ENCODE results near the gene CHIT1. TPM values are rescaled to one million over a fixed set of nuclear protein-coding genes. Genes with fewer than 3 reads are reported as not detected.

CHIT1 gene
- total and polyA plus RNA-seq, 4 donors = 0.89 to 4.9 (median 2.0) TPM

GRCh38 chr1:203186091-203186445, 43.4 kb downstream of the CHIT1 start:
- DNase-seq (no peak), ATAC-seq (ENCODE audit: insufficient read depth, low FRiP score) (no peak)
- Histone ChIP-seq H3K27ac (ENCODE audit: low read depth in 1 of 2, low read length in 1 of 2) (no peak overlapping the region), H3K4me3 (no peak overlapping the region), H3K4me1 (ENCODE audit: control insufficient read depth in 5 of 5, insufficient read depth in 5 of 5, low read length in 5 of 5) (peaks cover 0 to 7% (median 0%) of the 10 kb centered on the region in 5 donors), H3K9me3 (ENCODE audit: control insufficient read depth in 4 of 4, insufficient read depth in 3 of 4, low read length in 3 of 4) (no peaks in the 10 kb centered on the region), H3K9ac (ENCODE audit: insufficient read depth in 1 of 2, low read length in 2 of 2) (no peak overlapping the region), H3K36me3 (ENCODE audit: control insufficient read depth in 4 of 4, insufficient read depth in 4 of 4, low read length in 4 of 4) (no peaks in the 10 kb centered on the region), H3K27me3 (ENCODE audit: control insufficient read depth in 3 of 3, insufficient read depth in 3 of 3, low read length in 2 of 3) (no peaks in the 10 kb centered on the region)
- TF ChIP-seq CTCF (IDR thresholded peaks at IDR 0.05; ENCODE audit: control extremely low read depth, extremely low read depth) = no peak
- 71 to 81% methylated on average over 5 of the region's 5 CpGs for WGBS, 2 donors

GRCh38 chr1:203185585-203185984, 43.9 kb downstream of the CHIT1 start:
- peaks cover 0 to 7% (median 0%) of the 10 kb centered on the region in 5 donors for H3K4me1 ChIP-seq (ENCODE audit: control insufficient read depth in 5 of 5, insufficient read depth in 5 of 5, low read length in 5 of 5)
- no peaks in the 10 kb centered on the region for H3K36me3 ChIP-seq (ENCODE audit: control insufficient read depth in 4 of 4, insufficient read depth in 4 of 4, low read length in 4 of 4)
- H3K9me3 ChIP-seq (ENCODE audit: control insufficient read depth in 4 of 4, insufficient read depth in 3 of 4, low read length in 3 of 4) = no peaks in the 10 kb centered on the region
- DNase-seq = no peak
- no peak for TF ChIP-seq CTCF (IDR thresholded peaks at IDR 0.05; ENCODE audit: control extremely low read depth, extremely low read depth)
- no peak overlapping the region for H3K27ac ChIP-seq (ENCODE audit: low read depth in 1 of 2, low read length in 1 of 2)
- no peak for ATAC-seq (ENCODE audit: insufficient read depth, low FRiP score)
- H3K9ac ChIP-seq (ENCODE audit: insufficient read depth in 1 of 2, low read length in 2 of 2) = no peak overlapping the region
- no peak overlapping the region for H3K4me3 ChIP-seq
- WGBS, 2 donors = 78 to 84% methylated on average over 4 of the region's 4 CpGs
- no peaks in the 10 kb centered on the region for H3K27me3 ChIP-seq (ENCODE audit: control insufficient read depth in 3 of 3, insufficient read depth in 3 of 3, low read length in 2 of 3)

GRCh38 chr1:203185061-203185461, 44.4 kb downstream of the CHIT1 start:
- DNase-seq (no peak), ATAC-seq (ENCODE audit: insufficient read depth, low FRiP score) (no peak)
- H3K27me3 ChIP-seq (ENCODE audit: control insufficient read depth in 3 of 3, insufficient read depth in 3 of 3, low read length in 2 of 3) = no peaks in the 10 kb centered on the region
- 84 to 86% methylated on average over 10 of the region's 10 CpGs for WGBS, 2 donors
- no peak for TF ChIP-seq CTCF (IDR thresholded peaks at IDR 0.05; ENCODE audit: control extremely low read depth, extremely low read depth)
- H3K27ac ChIP-seq (ENCODE audit: low read depth in 1 of 2, low read length in 1 of 2) = no peak overlapping the region
- no peaks in the 10 kb centered on the region for H3K9me3 ChIP-seq (ENCODE audit: control insufficient read depth in 4 of 4, insufficient read depth in 3 of 4, low read length in 3 of 4)
- H3K9ac ChIP-seq (ENCODE audit: insufficient read depth in 1 of 2, low read length in 2 of 2) = no peak overlapping the region
- no peaks in the 10 kb centered on the region for H3K36me3 ChIP-seq (ENCODE audit: control insufficient read depth in 4 of 4, insufficient read depth in 4 of 4, low read length in 4 of 4)
- no peak overlapping the region for H3K4me3 ChIP-seq
- peaks cover 0 to 7% (median 0%) of the 10 kb centered on the region in 5 donors for H3K4me1 ChIP-seq (ENCODE audit: control insufficient read depth in 5 of 5, insufficient read depth in 5 of 5, low read length in 5 of 5)

- H3K4me3 ChIP-seq = no peak overlapping the region
- H3K4me1 ChIP-seq (ENCODE audit: control insufficient read depth in 5 of 5, insufficient read depth in 5 of 5, low read length in 5 of 5) = peaks cover 0 to 7% (median 0%) of the 10 kb centered on the region in 5 donors
- no peak for ATAC-seq (ENCODE audit: insufficient read depth, low FRiP score)
- H3K9ac ChIP-seq (ENCODE audit: insufficient read depth in 1 of 2, low read length in 2 of 2) = no peak overlapping the region
- H3K27me3 ChIP-seq (ENCODE audit: control insufficient read depth in 3 of 3, insufficient read depth in 3 of 3, low read length in 2 of 3) = no peaks in the 10 kb centered on the region
- H3K36me3 ChIP-seq (ENCODE audit: control insufficient read depth in 4 of 4, insufficient read depth in 4 of 4, low read length in 4 of 4) = no peaks in the 10 kb centered on the region
- TF ChIP-seq CTCF (IDR thresholded peaks at IDR 0.05; ENCODE audit: control extremely low read depth, extremely low read depth) = no peak
- no peak overlapping the region for H3K27ac ChIP-seq (ENCODE audit: low read depth in 1 of 2, low read length in 1 of 2)
- no peak for DNase-seq
- 71 to 86% methylated on average over 4 of the region's 4 CpGs for WGBS, 2 donors
- H3K9me3 ChIP-seq (ENCODE audit: control insufficient read depth in 4 of 4, insufficient read depth in 3 of 4, low read length in 3 of 4) = no peaks in the 10 kb centered on the region
Observed at GRCh38 chr1:203184467-203184866, 45.0 kb downstream of the CHIT1 start.
